ENCODE measurements around the gene FAM89A. TPM values are rescaled to one million over a fixed set of nuclear protein-coding genes. Genes with fewer than 3 reads are reported as not detected.

FAM89A gene
- total RNA-seq, 1 experiment from 2014 or later: 7.5 TPM

- peaks cover 16% of the 10 kb centered on the region for H3K27me3 ChIP-seq (ENCODE audit: low read length)
- H3K9ac ChIP-seq (ENCODE audit: low read length): no peak overlapping the region
- CTCF ChIA-PET: no interaction called here
- H2AFZ ChIP-seq (ENCODE audit: low read length): no peak overlapping the region
- peaks cover 6% of the 10 kb centered on the region; the same call in 1 of the 2 replicates for H3K4me1 ChIP-seq (ENCODE audit: insufficient read depth, low read length)
- intact Hi-C loops (cut with micrococcal nuclease): no loop called here
- no peaks in the 10 kb centered on the region for H3K9me3 ChIP-seq (ENCODE audit: low read length)
- POLR2A ChIA-PET (ENCODE audit: unreplicated experiment): interaction anchor here (0.5 kb wide), 1 partner anchor 29 kb away, joined by 3 read pairs; no protein-coding TSS in a partner anchor
- no peak overlapping the region for H3K4me3 ChIP-seq (ENCODE audit: low read length)
- H3K9me2 ChIP-seq (replicated peaks; ENCODE audit: low read length): no peaks in the 10 kb centered on the region
- H3F3A ChIP-seq (ENCODE audit: low read length, unreplicated experiment): no peaks in the 10 kb centered on the region
- no TSS peak for BruUV-seq (replicated peaks)
- no peaks in the 10 kb centered on the region for H3K79me2 ChIP-seq (ENCODE audit: low read length)
- no peak overlapping the region for H3K27ac ChIP-seq (ENCODE audit: low read length)
- no peaks in the 10 kb centered on the region for H4K20me1 ChIP-seq (ENCODE audit: low read length)
- no peaks in the 10 kb centered on the region for H3K36me3 ChIP-seq (ENCODE audit: low read depth, low read length)
- no peak overlapping the region for H3K4me2 ChIP-seq (ENCODE audit: low read length)
- ATAC-seq (no peak), DNase-seq (no peak)
- TF ChIP-seq EZH2 (IDR thresholded peaks at IDR 0.05; ENCODE audit: low read length, unreplicated experiment) (no peak), EZH2phosphoT487 (IDR thresholded peaks at IDR 0.05; ENCODE audit: borderline replicate concordance, low read length) (no peak)
- TF ChIP-seq, protein P1, sequence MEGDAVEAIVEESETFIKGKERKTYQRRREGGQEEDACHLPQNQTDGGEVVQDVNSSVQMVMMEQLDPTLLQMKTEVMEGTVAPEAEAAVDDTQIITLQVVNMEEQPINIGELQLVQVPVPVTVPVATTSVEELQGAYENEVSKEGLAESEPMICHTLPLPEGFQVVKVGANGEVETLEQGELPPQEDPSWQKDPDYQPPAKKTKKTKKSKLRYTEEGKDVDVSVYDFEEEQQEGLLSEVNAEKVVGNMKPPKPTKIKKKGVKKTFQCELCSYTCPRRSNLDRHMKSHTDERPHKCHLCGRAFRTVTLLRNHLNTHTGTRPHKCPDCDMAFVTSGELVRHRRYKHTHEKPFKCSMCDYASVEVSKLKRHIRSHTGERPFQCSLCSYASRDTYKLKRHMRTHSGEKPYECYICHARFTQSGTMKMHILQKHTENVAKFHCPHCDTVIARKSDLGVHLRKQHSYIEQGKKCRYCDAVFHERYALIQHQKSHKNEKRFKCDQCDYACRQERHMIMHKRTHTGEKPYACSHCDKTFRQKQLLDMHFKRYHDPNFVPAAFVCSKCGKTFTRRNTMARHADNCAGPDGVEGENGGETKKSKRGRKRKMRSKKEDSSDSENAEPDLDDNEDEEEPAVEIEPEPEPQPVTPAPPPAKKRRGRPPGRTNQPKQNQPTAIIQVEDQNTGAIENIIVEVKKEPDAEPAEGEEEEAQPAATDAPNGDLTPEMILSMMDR (conservative IDR thresholded peaks at IDR 0.05; ENCODE audit: low read depth, low read length): no peak
Observed at GRCh38 chr1:231036416-231036815, 3.6 kb downstream of the FAM89A start.

DNA sequence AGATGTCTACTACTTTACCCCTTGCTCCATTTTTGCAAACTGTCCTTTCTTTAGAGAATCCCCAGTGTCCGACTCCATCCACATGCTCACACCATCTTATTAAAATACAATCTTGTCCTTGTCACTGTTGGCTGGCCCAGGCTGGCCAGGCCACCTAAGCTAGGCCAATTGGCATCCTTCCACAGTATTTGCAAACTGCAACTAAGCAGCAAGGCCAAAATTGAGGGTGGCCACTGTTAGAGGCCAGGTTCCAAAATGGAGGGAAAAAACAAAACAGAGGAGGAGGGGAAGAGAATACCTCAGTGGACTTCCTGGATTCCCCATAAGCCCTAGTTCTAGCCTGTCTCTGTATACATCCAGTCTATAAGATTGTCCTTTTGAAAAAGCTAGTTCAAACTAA is 4.3 kb downstream of the FAM89A start:
- no peaks in the 10 kb centered on the region for H3K9me3 ChIP-seq (ENCODE audit: low read length)
- H2AFZ ChIP-seq (ENCODE audit: low read length): no peak overlapping the region
- no peak overlapping the region for H3K4me2 ChIP-seq (ENCODE audit: low read length)
- no peak for TF ChIP-seq EZH2phosphoT487 (IDR thresholded peaks at IDR 0.05; ENCODE audit: borderline replicate concordance, low read length)
- TF ChIP-seq EZH2 (IDR thresholded peaks at IDR 0.05; ENCODE audit: low read length, unreplicated experiment): no peak
- TF ChIP-seq, protein P1 (conservative IDR thresholded peaks at IDR 0.05; ENCODE audit: low read depth, low read length): no peak
- no peak overlapping the region for H3K9ac ChIP-seq (ENCODE audit: low read length)
- no peaks in the 10 kb centered on the region for H3F3A ChIP-seq (ENCODE audit: low read length, unreplicated experiment)
- H3K36me3 ChIP-seq (ENCODE audit: low read depth, low read length): no peaks in the 10 kb centered on the region
- H3K27me3 ChIP-seq (ENCODE audit: low read length): peaks cover 16% of the 10 kb centered on the region
- DNase-seq: no peak
- intact Hi-C loops (cut with micrococcal nuclease): no loop called here
- BruUV-seq (replicated peaks): no TSS peak
- no peaks in the 10 kb centered on the region for H4K20me1 ChIP-seq (ENCODE audit: low read length)
- peaks cover 6% of the 10 kb centered on the region; the same call in 1 of the 2 replicates for H3K4me1 ChIP-seq (ENCODE audit: insufficient read depth, low read length)
- ChIA-PET CTCF (no interaction called here), POLR2A (ENCODE audit: unreplicated experiment) (no interaction called here)
- no peak overlapping the region for H3K27ac ChIP-seq (ENCODE audit: low read length)
- no peaks in the 10 kb centered on the region for H3K79me2 ChIP-seq (ENCODE audit: low read length)
- no peak overlapping the region for H3K4me3 ChIP-seq (ENCODE audit: low read length)
- H3K9me2 ChIP-seq (replicated peaks; ENCODE audit: low read length): no peaks in the 10 kb centered on the region
- no peak for ATAC-seq

DNA sequence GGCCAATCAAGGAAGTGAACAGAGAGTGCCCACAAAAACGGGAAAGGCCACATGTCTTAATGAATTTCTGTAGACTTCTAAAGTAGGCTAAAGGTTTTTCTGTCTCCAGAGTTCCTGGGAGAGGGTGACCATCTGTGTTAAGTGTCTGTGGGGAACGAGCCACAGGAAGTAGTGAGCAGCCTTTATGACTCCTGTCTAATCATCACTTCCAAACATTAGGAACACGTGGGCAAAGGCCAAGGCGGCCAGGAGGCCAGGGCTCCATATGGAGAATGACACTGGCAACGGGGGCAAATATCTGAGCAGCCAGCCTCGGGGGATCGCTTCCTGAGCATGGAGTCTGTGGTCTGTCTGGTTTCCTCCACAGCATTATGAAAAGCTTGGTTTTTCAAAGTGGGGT is 7.1 kb downstream of the FAM89A start:
- Histone ChIP-seq H3K27me3 (ENCODE audit: low read length) (no peaks in the 10 kb centered on the region), H3K4me1 (ENCODE audit: insufficient read depth, low read length) (no peaks in the 10 kb centered on the region; the same call in 1 of the 2 replicates), H3F3A (ENCODE audit: low read length, unreplicated experiment) (no peaks in the 10 kb centered on the region), H3K9me2 (replicated peaks; ENCODE audit: low read length) (no peaks in the 10 kb centered on the region), H3K27ac (ENCODE audit: low read length) (no peak overlapping the region), H3K9ac (ENCODE audit: low read length) (no peak overlapping the region), H3K4me2 (ENCODE audit: low read length) (no peak overlapping the region), H3K79me2 (ENCODE audit: low read length) (no peaks in the 10 kb centered on the region), H3K36me3 (ENCODE audit: low read depth, low read length) (no peaks in the 10 kb centered on the region), H3K9me3 (ENCODE audit: low read length) (no peaks in the 10 kb centered on the region), H4K20me1 (ENCODE audit: low read length) (no peaks in the 10 kb centered on the region), H3K4me3 (ENCODE audit: low read length) (no peak overlapping the region), H2AFZ (ENCODE audit: low read length) (no peak overlapping the region)
- ATAC-seq (no peak), DNase-seq (no peak)
- CTCF ChIA-PET: no interaction called here
- BruUV-seq (replicated peaks): no TSS peak
- POLR2A ChIA-PET (ENCODE audit: unreplicated experiment): no interaction called here
- TF ChIP-seq, protein P1 (conservative IDR thresholded peaks at IDR 0.05; ENCODE audit: low read depth, low read length): no peak
- TF ChIP-seq EZH2 (IDR thresholded peaks at IDR 0.05; ENCODE audit: low read length, unreplicated experiment) (no peak), EZH2phosphoT487 (IDR thresholded peaks at IDR 0.05; ENCODE audit: borderline replicate concordance, low read length) (no peak)
- intact Hi-C loops (cut with micrococcal nuclease): no loop called here

Data from PC-3 (cell line).